ENCODE results near the gene DPH3.

DPH3 gene

GRCh38 chr3:16253601-16254000, 11.1 kb downstream of the DPH3 start:
- no peak for DNase-seq

- DNase-seq: no peak
These were observed 11.8 kb downstream of the DPH3 start for GRCh38 chr3:16252988-16253387.

- DNase-seq: no peak
These were observed 12.3 kb downstream of the DPH3 start for GRCh38 chr3:16252243-16252978.

GRCh38 chr3:16251316-16252085, 13.2 kb downstream of the DPH3 start:
- no peak for DNase-seq

GRCh38 chr3:16249886-16250285, 14.9 kb downstream of the DPH3 start:
- DNase-seq: no peak

GRCh38 chr3:16249336-16249735, 15.4 kb downstream of the DPH3 start:
- no peak for DNase-seq

GRCh38 chr3:16248556-16248955, 16.2 kb downstream of the DPH3 start:
- no peak for DNase-seq

GRCh38 chr3:16247282-16248061, 17.3 kb downstream of the DPH3 start:
- peak; percentile 71 for DNase-seq

- no peak for DNase-seq
These were observed 19.1 kb downstream of the DPH3 start for GRCh38 chr3:16245609-16246008.

GRCh38 chr3:16243706-16244490, 20.8 kb downstream of the DPH3 start:
- no peak for DNase-seq

GRCh38 chr3:16242177-16242576, 22.6 kb downstream of the DPH3 start:
- no peak for DNase-seq

GRCh38 chr3:16241225-16241624, 23.5 kb downstream of the DPH3 start:
- no peak for DNase-seq

GRCh38 chr3:16240229-16241023, 24.3 kb downstream of the DPH3 start:
- no peak for DNase-seq

GRCh38 chr3:16239780-16240179, 25.0 kb downstream of the DPH3 start:
- no peak for DNase-seq

GRCh38 chr3:16239086-16239770, 25.5 kb downstream of the DPH3 start:
- DNase-seq: no peak

GRCh38 chr3:16236856-16237393, 27.8 kb downstream of the DPH3 start:
- no peak for DNase-seq

GRCh38 chr3:16236030-16236639, 28.6 kb downstream of the DPH3 start:
- no peak for DNase-seq

GRCh38 chr3:16234281-16234680, 30.5 kb downstream of the DPH3 start:
- no peak for DNase-seq

GRCh38 chr3:16233806-16234205, 30.9 kb downstream of the DPH3 start:
- no peak for DNase-seq

- no peak for DNase-seq
These were observed 32.8 kb downstream of the DPH3 start for GRCh38 chr3:16231983-16232382.

GRCh38 chr3:16229681-16230080, 35.1 kb downstream of the DPH3 start:
- DNase-seq: no peak
